Chondrocyte (in vitro differentiated cells): ENCODE results near the gene PPP5C. TPM values are rescaled to one million over a fixed set of nuclear protein-coding genes. Genes with fewer than 3 reads are reported as not detected.
"Not testable (repeated sequence)": the region's sequence is repeated elsewhere in the genome, so short reads cannot be mapped to it uniquely, and the experiment has no call there.

Experiments
- DNase-seq: peaks from one replicate; pipeline ENCODE4 v3.0.0; 2021; ENCODE audit warnings: mixed read lengths, low spot score
- H3K27ac Mint-ChIP-seq: one replicate; pipeline ENCODE4 v1.8.0; 2021; ENCODE audit warnings: mild to moderate bottlenecking, moderate library complexity, mixed read lengths; ENCODE audit not compliant: unreplicated experiment
- H3K27me3 Mint-ChIP-seq: 2 replicates; pipeline ENCODE4 v1.8.0; 2021; ENCODE audit warnings: low read depth, mixed read lengths
- H3K36me3 Mint-ChIP-seq: 2 replicates; pipeline ENCODE4 v1.8.0; 2021; ENCODE audit warnings: low read depth, mixed read lengths
- H3K4me1 Mint-ChIP-seq: 2 replicates; pipeline ENCODE4 v1.8.0; 2021; ENCODE audit warnings: low read depth, mild to moderate bottlenecking, mixed read lengths
- H3K4me3 Mint-ChIP-seq: one replicate; pipeline ENCODE4 v1.8.0; 2021; ENCODE audit warnings: mild to moderate bottlenecking, moderate library complexity, mixed read lengths; ENCODE audit not compliant: unreplicated experiment
- H3K9me3 Mint-ChIP-seq: 2 replicates; pipeline ENCODE4 v1.8.0; 2021; ENCODE audit warnings: low read depth, mixed read lengths
- CTCF ChIP-seq: fragments of 200-600 bp; sonication (generic); IDR thresholded peaks from 2 replicates; pipeline ENCODE4 v1.5.0; 2021; ENCODE audit warnings: antibody characterized with exemption, mild to moderate bottlenecking, moderate library complexity
- total RNA-seq: library from RNA; stranded (reverse); gene quantifications from 3 replicates; pipeline ENCODE4 v1.2.1, GENCODE V29; 2021

PPP5C gene
- total RNA-seq, 1 donor from 2014 or later: 62.5 TPM

GRCh38 chr19:46311444-46311843, 35.4 kb upstream of the PPP5C start:
- no peak for DNase-seq
- no peaks in the 10 kb centered on the region for H3K9me3 Mint-ChIP-seq
- TF ChIP-seq CTCF: no peak
- peaks cover 3% of the 10 kb centered on the region for H3K4me1 Mint-ChIP-seq
- peaks cover 43% of the 10 kb centered on the region for H3K36me3 Mint-ChIP-seq
- no peak overlapping the region for H3K4me3 Mint-ChIP-seq
- no peak overlapping the region for H3K27ac Mint-ChIP-seq
- no peaks in the 10 kb centered on the region for H3K27me3 Mint-ChIP-seq

GRCh38 chr19:46313540-46314469, 33.1 kb upstream of the PPP5C start:
- not testable (repeated sequence) for H3K27me3 Mint-ChIP-seq, H3K27ac Mint-ChIP-seq, H3K4me3 Mint-ChIP-seq, H3K9me3 Mint-ChIP-seq, H3K4me1 Mint-ChIP-seq, DNase-seq
- H3K36me3 Mint-ChIP-seq: peaks cover 36% of the 10 kb centered on the region

GRCh38 chr19:46317339-46317738, 29.5 kb upstream of the PPP5C start:
- TF ChIP-seq CTCF: no peak
- Mint-ChIP-seq H3K4me3 (no peak overlapping the region), H3K27me3 (no peaks in the 10 kb centered on the region), H3K4me1 (peaks cover 6% of the 10 kb centered on the region), H3K27ac (no peak overlapping the region), H3K36me3 (peaks cover 27% of the 10 kb centered on the region), H3K9me3 (no peaks in the 10 kb centered on the region)
- DNase-seq: no peak

- Mint-ChIP-seq H3K4me1 (peaks cover 6% of the 10 kb centered on the region), H3K27me3 (no peaks in the 10 kb centered on the region), H3K27ac (peak overlapping the region; percentile 3), H3K4me3 (no peak overlapping the region), H3K9me3 (no peaks in the 10 kb centered on the region), H3K36me3 (peaks cover 38% of the 10 kb centered on the region)
- no peak for DNase-seq
- TF ChIP-seq CTCF: no peak
Observed at GRCh38 chr19:46319613-46320012, 27.3 kb upstream of the PPP5C start.

GRCh38 chr19:46320559-46320958, 26.3 kb upstream of the PPP5C start:
- H3K9me3 Mint-ChIP-seq: peaks cover 3% of the 10 kb centered on the region
- H3K27me3 Mint-ChIP-seq: no peaks in the 10 kb centered on the region
- no peak for DNase-seq
- H3K27ac Mint-ChIP-seq: no peak overlapping the region
- peaks cover 6% of the 10 kb centered on the region for H3K4me1 Mint-ChIP-seq
- no peak for TF ChIP-seq CTCF
- H3K36me3 Mint-ChIP-seq: peaks cover 41% of the 10 kb centered on the region
- no peak overlapping the region for H3K4me3 Mint-ChIP-seq

- Mint-ChIP-seq H3K36me3 (peaks cover 49% of the 10 kb centered on the region), H3K4me3 (no peak overlapping the region), H3K9me3 (peaks cover 13% of the 10 kb centered on the region), H3K27ac (no peak overlapping the region), H3K4me1 (peaks cover 3% of the 10 kb centered on the region), H3K27me3 (no peaks in the 10 kb centered on the region)
- DNase-seq: no peak
- no peak for TF ChIP-seq CTCF
Observed at GRCh38 chr19:46321653-46322052, 25.2 kb upstream of the PPP5C start.

- H3K4me3 Mint-ChIP-seq, H3K27ac Mint-ChIP-seq, H3K27me3 Mint-ChIP-seq, DNase-seq, H3K4me1 Mint-ChIP-seq: not testable (repeated sequence)
- H3K9me3 Mint-ChIP-seq: peaks cover 20% of the 10 kb centered on the region
- H3K36me3 Mint-ChIP-seq: peaks cover 50% of the 10 kb centered on the region
Observed at GRCh38 chr19:46323227-46323626, 23.7 kb upstream of the PPP5C start.
